ENCODE data around the gene PTPRB.
"Not testable (repeated sequence)": the region's sequence is repeated elsewhere in the genome, so short reads cannot be mapped to it uniquely, and the experiment has no call there.

The PTPRB gene

DNA sequence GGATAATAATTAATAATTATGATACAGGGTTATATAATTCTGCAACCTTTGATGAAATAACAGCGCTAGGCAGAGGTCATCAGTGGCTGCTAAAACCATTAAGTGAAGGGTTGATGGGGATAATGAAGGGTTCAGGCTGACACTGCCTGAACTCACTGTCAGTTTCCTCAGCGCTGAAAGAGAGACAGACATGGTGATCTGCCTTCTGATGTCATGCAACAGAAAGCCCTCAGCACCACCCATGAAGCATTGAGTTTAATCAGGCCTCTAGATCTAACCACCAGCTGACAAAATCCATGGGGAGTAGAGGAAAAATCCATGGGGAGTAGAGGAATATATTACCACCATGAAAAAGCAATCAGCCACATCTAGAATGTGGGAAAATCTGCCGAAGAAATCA, 107.6 kb downstream of the PTPRB start:
- DNase-seq (ENCODE audit: low read depth in 2 of 2): no peak
- TF ChIP-seq, protein P1, sequence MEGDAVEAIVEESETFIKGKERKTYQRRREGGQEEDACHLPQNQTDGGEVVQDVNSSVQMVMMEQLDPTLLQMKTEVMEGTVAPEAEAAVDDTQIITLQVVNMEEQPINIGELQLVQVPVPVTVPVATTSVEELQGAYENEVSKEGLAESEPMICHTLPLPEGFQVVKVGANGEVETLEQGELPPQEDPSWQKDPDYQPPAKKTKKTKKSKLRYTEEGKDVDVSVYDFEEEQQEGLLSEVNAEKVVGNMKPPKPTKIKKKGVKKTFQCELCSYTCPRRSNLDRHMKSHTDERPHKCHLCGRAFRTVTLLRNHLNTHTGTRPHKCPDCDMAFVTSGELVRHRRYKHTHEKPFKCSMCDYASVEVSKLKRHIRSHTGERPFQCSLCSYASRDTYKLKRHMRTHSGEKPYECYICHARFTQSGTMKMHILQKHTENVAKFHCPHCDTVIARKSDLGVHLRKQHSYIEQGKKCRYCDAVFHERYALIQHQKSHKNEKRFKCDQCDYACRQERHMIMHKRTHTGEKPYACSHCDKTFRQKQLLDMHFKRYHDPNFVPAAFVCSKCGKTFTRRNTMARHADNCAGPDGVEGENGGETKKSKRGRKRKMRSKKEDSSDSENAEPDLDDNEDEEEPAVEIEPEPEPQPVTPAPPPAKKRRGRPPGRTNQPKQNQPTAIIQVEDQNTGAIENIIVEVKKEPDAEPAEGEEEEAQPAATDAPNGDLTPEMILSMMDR (IDR thresholded peaks at IDR 0.05; ENCODE audit: low read depth, low read length): no peak
- no peak overlapping the region for H3K4me3 ChIP-seq (replicated peaks in 1 of 2; ENCODE audit: low read depth in 2 of 2, low read length in 2 of 2)

DNA sequence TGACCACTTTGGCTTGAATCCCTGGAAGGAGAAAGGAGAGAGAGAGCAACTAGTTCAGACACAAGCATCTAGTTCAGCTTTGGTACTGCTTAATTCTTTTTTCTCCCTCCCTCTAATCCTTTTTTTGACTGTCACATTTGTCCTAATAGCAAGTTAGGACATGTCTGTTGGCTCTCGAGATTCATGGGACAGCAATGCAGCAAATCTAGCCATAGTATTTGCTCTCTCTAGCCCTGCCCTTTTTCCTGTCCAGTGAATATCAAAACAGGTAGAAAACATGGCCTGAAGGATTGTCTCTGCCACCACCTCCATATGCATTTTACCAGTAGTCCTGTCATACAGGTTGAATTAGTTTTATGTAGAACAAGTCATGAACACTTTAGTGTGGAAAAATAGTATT, 116.4 kb downstream of the PTPRB start:
- DNase-seq (ENCODE audit: low read depth in 2 of 2): no peak
- TF ChIP-seq, protein P1 (IDR thresholded peaks at IDR 0.05; ENCODE audit: low read depth, low read length): no peak
- no peak overlapping the region for H3K4me3 ChIP-seq (replicated peaks in 1 of 2; ENCODE audit: low read depth in 2 of 2, low read length in 2 of 2)

DNA sequence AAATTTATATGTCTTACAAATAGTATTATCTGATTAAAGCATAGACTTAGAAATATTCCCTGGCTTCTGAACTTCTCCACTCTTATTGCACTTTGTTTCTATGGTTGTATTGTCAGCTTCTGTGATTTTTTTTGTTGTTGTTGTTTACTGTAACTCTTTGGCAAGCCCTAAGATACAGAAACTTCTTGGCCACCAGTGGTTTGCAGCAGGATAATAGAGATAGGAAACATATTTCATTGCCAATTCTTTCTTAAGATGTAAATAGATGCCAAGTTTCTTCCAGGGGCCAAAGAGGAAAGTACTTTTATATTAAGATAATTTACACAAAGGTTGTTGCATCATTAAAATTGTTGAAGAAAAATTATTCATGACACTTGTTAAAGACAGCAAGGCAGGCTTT, 123.8 kb downstream of the PTPRB start:
- H3K4me3 ChIP-seq (replicated peaks in 1 of 2; ENCODE audit: low read depth in 2 of 2, low read length in 2 of 2): no peak overlapping the region
- peak in 1 of 2 donors; percentile 82 for DNase-seq (ENCODE audit: low read depth in 2 of 2)
- TF ChIP-seq, protein P1 (IDR thresholded peaks at IDR 0.05; ENCODE audit: low read depth, low read length): no peak

DNA sequence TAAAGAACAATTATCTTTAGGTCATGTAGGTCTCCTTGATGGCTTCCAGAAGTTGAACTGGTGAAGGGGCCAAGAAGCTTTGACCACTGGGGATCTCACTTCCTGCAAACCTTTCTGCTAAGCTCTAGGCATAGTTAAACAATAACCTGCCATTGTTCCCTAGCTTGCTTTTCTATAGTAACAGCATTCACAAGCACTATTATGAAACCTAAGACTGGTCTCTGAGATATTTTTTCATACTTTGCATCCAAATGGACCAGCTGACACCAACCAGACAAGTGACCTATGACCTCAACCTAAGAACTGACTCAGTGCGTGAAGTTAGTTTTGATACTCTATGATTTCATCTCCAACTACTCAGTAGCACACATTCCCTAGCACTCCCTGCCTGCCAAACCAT, 129.1 kb downstream of the PTPRB start:
- no peak overlapping the region for H3K4me3 ChIP-seq (replicated peaks in 1 of 2; ENCODE audit: low read depth in 2 of 2, low read length in 2 of 2)
- TF ChIP-seq, protein P1 (IDR thresholded peaks at IDR 0.05; ENCODE audit: low read depth, low read length): no peak
- peak; percentile 38 to 59 for DNase-seq (ENCODE audit: low read depth in 2 of 2)

DNA sequence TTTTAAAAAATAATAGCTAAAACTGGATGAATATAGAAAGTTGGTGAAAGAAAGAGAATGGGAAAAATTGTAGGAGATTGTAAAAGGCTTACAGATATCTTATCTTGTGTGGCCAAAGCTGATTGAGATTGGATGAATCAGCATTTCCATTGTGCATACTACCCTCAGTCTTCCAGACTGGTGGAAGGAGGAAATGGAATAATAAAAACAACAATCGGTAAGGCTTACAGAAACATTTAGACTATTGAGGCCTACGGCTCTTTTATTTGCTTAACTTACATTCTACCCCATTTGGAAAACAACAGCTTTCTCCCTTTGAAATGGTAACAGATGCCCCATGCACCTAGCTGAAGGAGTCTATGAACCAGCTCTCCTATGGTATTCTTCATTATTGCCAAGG, 129.8 kb downstream of the PTPRB start:
- TF ChIP-seq, protein P1 (IDR thresholded peaks at IDR 0.05; ENCODE audit: low read depth, low read length): no peak
- peak; percentile 32 to 51 for DNase-seq (ENCODE audit: low read depth in 2 of 2)
- no peak overlapping the region for H3K4me3 ChIP-seq (replicated peaks in 1 of 2; ENCODE audit: low read depth in 2 of 2, low read length in 2 of 2)

DNA sequence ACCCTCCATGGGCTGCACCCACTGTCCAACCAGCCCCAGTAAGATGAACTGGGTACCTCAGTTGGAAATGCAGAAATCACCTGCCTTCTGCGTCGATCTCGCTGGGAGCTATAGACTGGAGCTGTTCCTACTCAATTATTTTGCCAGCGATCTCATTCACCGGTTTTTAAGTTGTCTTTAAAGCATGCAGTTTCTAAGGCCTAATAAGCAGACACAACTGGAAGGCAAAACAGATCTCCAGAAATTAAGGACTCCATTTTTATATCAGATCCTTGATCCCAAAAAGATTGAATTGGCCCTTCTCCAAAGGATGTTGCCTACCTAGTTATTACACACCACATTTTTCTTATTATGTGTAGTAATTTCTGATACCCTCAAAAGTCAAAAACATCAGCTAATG, 139.7 kb downstream of the PTPRB start:
- TF ChIP-seq, protein P1 (IDR thresholded peaks at IDR 0.05; ENCODE audit: low read depth, low read length): no peak
- H3K4me3 ChIP-seq (replicated peaks in 1 of 2; ENCODE audit: low read depth in 2 of 2, low read length in 2 of 2): no peak overlapping the region
- no peak for DNase-seq (ENCODE audit: low read depth in 2 of 2)

DNA sequence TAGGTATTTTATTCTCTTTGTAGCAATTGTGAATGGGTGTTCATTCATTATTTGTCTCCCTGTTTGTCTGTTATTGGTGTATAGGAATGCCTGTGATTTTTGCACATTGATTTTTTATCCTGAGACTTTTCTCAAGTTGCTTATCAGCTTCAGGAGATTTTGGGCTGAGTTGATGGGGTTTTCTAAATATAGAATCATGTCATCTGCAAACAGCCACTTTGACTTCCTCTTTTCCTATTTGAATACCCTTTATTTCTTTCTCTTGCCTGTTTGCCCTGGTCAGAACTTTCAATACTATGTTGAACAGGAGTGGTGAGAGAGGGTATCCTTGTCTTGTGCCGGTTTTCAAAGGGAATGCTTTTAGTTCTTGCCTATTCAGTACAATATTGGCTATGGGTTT, 144.3 kb downstream of the PTPRB start:
- DNase-seq (ENCODE audit: low read depth in 2 of 2): not testable (repeated sequence)

DNA sequence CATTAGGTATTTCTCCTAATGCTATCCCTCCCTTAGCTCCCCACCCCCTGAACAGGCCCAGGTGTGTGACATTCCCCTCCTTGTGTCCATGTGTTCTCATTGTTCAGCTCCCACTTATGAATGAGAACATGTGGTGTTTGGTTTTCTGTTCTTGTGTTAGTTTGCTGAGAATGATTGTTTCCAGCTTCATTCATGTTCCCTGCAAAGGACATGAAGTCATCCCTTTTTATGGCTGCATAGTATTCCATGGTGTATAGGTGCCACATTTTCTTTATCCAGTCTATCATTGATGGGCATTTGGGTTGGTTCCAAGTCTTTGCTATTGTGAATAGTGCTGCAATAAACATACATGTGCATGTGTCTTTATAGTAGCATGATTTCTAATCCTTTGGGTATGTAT, 146.3 kb downstream of the PTPRB start:
- DNase-seq (ENCODE audit: low read depth in 2 of 2); H3K4me3 ChIP-seq (replicated peaks in 1 of 2; ENCODE audit: low read depth in 2 of 2, low read length in 2 of 2): not testable (repeated sequence)

More for the DNA sequence above, 144.3 kb downstream of the PTPRB start:
- H3K4me3 ChIP-seq (replicated peaks in 1 of 2; ENCODE audit: low read depth in 2 of 2, low read length in 2 of 2): not testable (repeated sequence)
